GM19025 (cell line): Measurements from ENCODE around the gene NOS1.
"Not testable (repeated sequence)": the region's sequence is repeated elsewhere in the genome, so short reads cannot be mapped to it uniquely, and the experiment has no call there.

Experiments
- ATAC-seq: cut with Tn5 transposase; IDR thresholded peaks from one replicate; pipeline ENCODE4 v1.9.1; 2021; ENCODE audit warnings: mild to moderate bottlenecking, low read depth, moderate library complexity; ENCODE audit not compliant: unreplicated experiment

Gene NOS1

GRCh38 chr12:117361347-117361751, at the start of gene NOS1:
Gene NOS1, minus strand, starts transcription at chr12:117361626. Its CDS starts 30,557 bp downstream, at chr12:117331069.
- no peak for ATAC-seq

- ATAC-seq, result no peak
Observed at GRCh38 chr12:117409286-117409685, 47.9 kb upstream of the NOS1 start.

DNA sequence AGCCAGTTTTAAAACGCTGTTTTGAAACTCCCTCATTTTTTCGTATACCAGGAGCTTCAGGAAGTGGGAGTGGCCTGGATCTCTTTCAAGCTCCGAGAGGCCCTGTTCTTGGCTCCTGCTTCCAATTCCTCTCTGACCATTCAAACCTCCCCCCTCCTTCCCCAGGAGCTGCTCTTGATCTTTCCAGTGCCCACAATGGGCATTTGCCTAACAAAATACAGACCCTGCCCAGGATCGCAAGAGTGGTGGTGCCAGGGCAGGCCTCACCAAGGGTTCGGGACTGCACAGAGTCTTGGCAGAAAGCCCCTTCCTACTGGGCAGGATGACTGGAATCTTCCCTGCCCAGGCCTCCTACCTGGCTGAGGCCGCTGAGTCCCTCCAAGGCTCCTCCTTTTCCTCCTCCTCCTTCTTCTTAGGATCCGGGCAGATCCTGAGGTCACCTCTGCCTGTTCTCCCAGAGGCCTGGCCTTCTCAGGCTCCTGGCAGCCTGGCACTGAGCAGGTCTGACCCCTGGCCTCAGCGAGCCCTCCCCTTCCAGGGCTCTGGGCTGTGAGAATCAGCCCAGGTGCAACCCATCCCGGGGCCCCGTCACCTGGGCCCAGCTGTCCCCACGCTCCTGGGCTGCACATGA, 46.9 kb upstream of the NOS1 start:
- ATAC-seq, result no peak

DNA sequence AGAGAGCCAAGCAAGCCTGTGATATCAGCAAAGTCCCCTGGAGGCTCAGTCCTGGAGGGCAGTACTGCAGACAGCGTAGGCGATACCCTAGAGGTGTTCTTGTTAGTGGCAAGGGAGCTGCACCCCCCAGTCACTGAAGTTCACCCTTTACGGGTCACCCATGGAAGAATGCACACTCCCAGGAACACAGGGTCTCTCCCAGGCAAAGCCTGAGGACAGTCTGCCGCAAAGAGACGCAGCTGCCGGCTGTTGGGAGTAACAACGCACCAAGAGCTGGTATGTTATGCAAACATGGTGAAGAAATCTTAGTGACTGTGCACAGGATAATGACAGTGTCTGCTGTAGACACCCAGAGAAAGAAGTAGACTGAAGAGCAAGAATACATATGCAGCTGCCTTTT, 43.5 kb upstream of the NOS1 start:
- ATAC-seq, result no peak

DNA sequence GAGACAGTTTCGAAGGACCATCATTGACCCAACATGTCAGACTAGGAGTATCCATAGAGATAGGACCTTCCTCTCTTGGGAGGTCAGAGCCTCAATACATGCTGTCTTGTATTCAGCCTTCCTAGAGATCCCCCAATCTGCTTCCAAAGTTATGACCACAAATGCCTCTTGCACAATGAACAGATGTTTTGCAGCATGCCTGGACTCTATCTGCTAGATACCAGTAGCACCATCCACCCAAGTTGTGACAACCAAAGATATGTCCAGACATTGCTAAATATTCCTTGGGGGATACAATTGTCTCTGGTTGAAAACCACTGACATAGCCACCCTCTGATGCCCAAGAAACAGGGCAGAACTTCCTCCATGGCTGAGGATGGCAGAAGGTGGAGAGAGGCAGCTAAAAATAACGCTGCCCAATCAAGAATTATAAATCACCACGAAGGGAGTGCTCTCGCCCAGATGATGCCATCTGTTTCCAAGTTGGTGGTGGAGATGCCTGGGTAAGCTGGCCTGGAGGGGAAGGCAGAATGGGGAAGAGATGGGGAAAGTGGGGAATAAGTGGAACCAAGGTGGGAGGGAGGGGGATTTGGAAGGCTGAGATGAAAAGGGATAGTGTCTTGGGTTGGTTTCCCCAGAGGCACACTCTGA, 42.9 kb upstream of the NOS1 start:
- no peak for ATAC-seq

GRCh38 chr12:117403586-117404139, 42.2 kb upstream of the NOS1 start:
- no peak for ATAC-seq

DNA sequence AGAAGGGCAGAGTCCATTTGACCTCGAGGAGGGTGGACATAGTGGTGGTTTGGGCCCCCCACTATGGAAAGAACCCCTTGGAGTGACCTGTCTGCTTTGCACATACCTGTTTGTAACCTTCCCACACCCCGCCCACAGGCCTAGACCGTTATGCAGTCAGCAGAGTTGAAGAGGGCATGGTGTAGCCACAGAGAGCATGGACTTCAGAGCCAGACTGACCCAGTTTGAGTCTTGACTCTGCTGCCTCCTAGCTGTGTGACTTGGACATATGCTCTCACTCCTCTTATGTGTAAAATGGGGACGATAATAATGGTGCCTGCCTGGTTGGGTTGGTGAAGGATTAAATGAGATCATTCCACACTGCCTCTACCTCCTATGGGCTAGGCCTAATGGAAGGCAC, 40.9 kb upstream of the NOS1 start:
- no peak for ATAC-seq

DNA sequence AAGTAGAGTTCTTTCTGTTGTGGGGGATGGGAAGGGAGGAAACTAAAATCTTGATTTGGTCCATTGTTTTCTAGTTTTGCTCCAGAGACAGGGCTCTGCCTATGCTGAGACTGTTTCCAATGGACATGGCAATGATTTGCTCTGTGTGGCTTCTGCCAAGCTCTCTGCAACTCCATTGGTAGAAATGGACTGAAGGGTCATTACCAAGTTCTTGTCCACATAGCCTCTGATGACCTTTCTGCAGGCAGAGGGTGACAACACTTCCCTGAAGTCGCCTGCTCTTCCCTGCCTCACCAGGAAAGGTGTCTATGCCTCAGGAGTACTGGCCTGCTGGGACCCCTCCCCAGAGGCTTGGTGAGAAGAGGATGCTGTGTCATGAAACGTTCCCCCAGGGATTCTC, 39.5 kb upstream of the NOS1 start:
- no peak for ATAC-seq

GRCh38 chr12:117398482-117398881, 37.1 kb upstream of the NOS1 start:
- not testable (repeated sequence) for ATAC-seq

DNA sequence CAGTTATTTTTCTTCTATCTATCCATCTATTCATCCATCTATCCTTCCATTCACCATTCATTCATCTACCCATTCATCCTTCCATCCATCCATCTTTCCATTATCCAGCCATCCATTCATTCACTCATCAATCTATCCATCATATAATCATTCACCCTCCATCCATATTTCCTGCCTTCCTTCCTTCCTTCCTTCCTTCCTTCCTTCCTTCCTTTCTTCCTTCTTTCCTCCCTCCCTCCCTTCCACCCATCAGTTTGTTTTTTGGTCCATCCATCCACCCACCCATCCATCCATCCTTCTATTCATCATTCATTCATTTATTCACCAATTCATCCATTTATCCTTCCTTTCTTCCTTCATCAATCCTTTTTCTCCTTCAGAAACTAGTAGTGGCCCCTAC, 34.3 kb upstream of the NOS1 start:
- no peak for ATAC-seq

DNA sequence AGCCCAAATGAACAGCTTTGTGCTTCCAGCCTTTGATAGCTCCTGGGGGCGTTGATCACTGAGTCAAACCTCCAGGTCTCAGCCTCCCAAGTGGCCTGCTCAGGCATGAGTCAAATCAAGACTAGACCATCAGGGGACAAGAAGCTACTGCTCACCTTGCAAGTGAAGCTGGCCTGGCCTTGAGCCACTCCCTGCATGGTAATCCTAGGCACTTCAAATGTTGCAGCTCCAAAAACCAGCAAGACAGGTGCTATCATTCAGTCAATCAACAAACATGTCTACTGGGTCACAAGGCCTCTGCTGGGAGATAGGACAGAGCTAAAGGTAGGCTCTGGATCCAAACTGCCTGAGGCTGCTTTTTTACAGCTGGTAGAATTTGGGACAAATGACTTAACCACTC, 33.1 kb upstream of the NOS1 start:
- no peak for ATAC-seq

DNA sequence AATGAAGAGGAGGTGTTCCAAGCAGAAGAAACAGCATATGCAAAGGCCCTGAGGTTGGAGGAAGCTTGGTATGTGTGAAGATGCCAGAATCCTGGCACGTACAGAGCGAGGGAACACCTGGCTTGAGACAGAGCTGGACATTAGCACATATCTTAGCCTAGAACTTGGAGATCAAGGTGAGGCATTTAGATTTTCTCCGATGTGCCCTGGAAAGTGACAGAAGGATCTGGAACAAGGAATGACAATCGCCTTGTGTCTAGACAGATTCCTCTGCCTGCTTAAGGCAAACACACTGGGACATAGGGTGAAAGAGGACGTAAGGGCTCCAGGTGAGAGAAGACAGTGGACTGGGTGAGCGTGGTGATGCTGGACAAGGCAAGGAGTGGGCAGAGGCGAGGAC, 32.2 kb upstream of the NOS1 start:
- ATAC-seq, result no peak

DNA sequence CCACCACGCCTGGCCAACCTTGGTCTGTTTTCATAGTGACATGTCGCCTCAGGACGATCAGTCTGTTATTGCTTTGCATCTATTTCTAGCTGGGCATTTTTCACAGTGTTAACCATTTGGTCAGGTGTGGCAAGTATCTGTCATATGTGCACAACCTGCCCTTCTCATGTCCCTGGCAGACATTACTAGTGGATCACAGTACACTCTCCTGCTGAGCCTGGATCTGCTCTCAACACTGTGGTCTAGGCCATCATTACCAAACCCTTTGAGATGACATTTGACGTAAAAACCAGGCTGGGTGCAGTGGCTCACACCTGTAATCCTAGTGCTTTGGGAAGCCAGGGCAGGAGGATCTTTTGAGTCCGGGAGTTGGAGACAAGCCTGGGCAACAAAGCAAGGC, 29.4 kb upstream of the NOS1 start:
- no peak for ATAC-seq

DNA sequence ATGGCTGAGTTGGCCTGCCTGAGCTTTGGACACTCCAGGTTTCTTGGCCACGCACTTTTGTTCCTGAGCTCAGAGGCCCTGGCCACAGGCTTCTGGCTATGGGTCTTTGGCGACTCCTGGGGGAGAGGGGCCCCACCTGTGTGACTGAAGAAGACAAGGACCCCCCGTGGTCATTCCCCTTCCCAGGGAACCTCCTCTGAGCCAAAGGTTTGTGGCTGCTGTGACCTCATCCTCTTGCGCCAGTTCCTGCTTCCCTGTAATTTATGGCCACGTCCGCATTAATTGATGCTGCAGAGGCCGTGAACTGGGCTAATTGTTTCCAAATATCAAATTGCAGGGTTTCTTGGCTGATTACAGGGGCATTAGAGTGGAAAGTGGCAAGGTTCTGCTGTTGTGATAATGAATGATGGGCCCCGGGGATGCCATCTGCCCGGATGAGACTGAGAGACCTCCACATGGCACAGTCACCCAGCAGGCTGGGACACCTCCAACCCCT, 27.6 kb upstream of the NOS1 start:
- ATAC-seq, result no peak

DNA sequence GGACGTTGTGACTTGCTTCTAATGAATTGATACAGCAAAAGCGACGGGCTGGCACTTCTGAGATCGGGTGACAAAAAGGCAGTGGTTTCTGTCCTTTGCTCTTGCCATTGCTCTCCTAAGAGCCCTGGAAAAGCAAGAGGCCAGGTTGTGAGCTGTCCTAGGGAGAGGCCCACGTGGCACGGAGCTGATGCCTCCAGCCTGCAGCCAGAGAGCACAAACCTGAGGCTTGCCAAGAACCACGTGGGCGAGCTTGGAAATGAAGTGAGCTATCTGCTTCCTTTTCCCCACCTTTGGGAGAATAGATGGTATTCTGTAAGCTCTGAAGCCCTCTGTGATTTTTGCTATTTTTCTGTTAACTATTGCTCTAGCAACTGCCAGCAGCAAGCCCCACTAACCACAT, 26.4 kb upstream of the NOS1 start:
- ATAC-seq, result no peak

DNA sequence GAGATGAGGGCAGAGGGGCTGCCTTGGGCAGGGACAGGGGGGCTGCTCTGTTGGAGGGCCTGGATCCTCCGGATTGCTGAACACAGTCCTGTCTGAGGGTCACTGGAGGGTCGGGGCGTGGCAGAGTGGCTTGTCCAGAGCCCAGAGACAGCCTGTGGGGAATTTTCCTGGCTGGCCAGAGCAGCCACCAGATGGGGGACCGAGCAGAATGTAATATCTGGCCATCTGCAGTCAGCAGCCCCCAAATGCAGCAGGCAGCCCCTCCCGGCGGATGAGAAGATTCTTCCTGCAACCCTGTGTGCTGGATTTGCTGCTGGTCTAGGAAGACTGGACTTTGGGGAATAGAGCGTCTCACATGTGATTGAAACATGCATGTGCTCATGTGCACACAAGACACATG, 23.3 kb upstream of the NOS1 start:
- no peak for ATAC-seq

DNA sequence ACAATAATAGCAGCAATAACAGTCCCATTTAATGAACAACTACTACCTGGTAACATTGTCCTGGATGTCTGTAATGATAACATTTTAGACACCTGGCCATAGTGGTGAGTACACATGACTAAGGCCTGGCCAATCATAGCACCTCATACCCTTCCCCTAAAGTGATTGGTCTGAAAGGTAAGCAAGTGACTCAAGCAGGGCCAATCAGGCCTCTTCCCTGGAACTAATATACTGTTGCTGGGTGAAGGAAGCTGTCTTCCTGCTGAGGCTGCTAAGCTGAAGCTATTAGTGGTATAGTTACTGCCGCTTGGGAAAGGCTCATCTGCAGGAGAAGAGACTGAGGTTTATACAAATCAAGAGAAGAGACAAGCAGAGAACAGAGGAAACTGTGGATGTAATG, 18.7 kb upstream of the NOS1 start:
- ATAC-seq, result no peak

DNA sequence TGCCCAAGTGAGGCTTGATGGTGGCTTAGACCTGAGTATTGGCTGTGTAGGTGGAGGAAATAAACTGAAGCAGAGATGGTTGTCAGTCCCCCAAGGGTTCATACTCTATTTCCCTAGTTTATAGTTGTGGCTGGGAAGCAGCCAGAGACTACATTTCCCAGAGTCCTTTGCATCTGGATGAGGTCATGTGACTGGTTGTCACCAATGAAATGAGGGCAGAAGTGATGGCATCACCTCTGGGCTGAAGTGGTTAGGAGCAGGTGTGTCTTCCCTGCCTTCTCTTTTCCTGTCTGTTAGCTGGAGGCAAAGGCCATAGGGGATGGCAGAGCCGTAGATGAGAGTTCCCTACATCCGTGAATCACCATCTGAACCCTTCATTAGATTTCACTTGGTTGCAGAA, 16.3 kb upstream of the NOS1 start:
- ATAC-seq, result no peak

DNA sequence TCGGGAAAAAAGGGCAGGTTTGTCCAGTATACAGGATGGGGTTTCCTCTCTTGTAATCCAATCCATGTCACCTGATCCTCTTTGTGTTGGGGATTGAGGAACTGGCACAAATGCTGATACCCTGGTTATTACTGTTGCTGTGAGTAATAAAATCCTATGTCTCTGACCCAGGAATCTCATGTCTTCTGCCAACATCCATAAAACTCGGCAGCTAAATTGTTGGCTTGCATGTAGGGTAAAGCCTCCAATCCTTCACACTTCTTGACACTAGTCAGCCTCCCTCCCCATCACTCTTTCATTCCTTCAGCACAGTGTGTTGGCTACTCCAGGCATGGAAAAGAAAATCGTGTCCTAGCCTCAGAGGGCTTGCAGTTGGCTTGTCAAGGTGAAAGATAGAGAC, 9.2 kb upstream of the NOS1 start:
- no peak for ATAC-seq

GRCh38 chr12:117370000-117370399, 8.6 kb upstream of the NOS1 start:
- not testable (repeated sequence) for ATAC-seq

DNA sequence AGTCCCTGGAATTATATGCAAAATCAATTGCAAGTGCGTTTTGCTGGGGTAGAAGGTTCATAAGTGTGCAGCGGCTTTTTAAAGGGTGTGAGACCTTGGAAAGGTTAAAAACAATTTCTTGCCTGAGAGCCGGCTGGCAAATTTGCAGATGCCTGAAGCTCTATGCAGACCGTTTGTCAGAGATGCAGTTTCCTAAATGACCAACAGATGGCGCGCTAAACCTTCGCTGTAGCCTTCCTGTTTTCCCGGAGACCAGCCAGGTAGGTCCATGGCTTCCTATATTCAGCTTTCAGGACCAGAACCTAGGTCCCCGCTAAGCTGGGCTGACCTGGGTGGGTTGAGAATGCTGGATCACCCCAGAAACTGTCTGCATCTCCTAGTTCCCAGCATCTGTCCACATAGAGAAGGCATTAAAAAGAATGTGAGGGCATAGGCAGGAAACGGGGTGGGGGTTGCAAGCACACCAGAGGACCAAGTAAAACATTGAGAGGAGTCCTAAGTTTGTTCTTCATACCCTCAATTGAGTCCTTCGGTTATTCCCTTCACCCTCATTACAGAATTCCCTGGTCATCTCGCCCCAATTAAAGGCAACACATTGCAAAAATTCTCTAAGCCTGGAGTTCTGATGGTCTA, 5.7 kb upstream of the NOS1 start:
- no peak for ATAC-seq
